ENCODE data around the gene METTL15. TPM values are rescaled to one million over a fixed set of nuclear protein-coding genes. Genes with fewer than 3 reads are reported as not detected.

METTL15 gene
- total RNA-seq, 1 donor from 2014 or later, result 16.2 TPM

DNA sequence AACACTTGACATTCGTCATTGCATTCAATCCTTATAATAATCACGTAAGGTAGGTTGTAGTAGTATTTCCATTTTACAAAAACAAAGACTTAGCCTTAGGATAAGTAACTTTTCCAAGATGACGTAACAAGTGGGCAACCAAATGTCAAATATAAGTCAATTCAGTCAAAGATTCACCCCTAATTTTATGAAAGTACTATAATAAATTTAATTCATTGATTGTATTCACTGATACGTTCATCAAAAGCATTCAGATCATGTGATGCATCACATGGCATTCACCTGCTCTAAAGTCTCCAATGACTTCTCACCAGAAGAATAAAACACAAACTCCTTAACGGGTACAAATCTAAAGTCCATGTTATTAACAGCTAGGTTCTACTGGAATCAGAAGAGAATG, 2.3 kb upstream of the METTL15 start:
- no peak overlapping the region for H3K27ac Mint-ChIP-seq (ENCODE audit: unreplicated experiment)
- peaks cover 50% of the 10 kb centered on the region for H3K4me1 Mint-ChIP-seq
- H3K4me3 Mint-ChIP-seq, result peak overlapping the region; percentile 99
- H3K9me3 Mint-ChIP-seq, result no peaks in the 10 kb centered on the region
- no peaks in the 10 kb centered on the region for H3K27me3 Mint-ChIP-seq (ENCODE audit: low read depth)
- H3K36me3 Mint-ChIP-seq (ENCODE audit: low read depth), result no peaks in the 10 kb centered on the region
- TF ChIP-seq, protein P1, sequence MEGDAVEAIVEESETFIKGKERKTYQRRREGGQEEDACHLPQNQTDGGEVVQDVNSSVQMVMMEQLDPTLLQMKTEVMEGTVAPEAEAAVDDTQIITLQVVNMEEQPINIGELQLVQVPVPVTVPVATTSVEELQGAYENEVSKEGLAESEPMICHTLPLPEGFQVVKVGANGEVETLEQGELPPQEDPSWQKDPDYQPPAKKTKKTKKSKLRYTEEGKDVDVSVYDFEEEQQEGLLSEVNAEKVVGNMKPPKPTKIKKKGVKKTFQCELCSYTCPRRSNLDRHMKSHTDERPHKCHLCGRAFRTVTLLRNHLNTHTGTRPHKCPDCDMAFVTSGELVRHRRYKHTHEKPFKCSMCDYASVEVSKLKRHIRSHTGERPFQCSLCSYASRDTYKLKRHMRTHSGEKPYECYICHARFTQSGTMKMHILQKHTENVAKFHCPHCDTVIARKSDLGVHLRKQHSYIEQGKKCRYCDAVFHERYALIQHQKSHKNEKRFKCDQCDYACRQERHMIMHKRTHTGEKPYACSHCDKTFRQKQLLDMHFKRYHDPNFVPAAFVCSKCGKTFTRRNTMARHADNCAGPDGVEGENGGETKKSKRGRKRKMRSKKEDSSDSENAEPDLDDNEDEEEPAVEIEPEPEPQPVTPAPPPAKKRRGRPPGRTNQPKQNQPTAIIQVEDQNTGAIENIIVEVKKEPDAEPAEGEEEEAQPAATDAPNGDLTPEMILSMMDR (conservative IDR thresholded peaks at IDR 0.05), result no peak
- no peak for DNase-seq (ENCODE audit: low read depth, low spot score)

DNA sequence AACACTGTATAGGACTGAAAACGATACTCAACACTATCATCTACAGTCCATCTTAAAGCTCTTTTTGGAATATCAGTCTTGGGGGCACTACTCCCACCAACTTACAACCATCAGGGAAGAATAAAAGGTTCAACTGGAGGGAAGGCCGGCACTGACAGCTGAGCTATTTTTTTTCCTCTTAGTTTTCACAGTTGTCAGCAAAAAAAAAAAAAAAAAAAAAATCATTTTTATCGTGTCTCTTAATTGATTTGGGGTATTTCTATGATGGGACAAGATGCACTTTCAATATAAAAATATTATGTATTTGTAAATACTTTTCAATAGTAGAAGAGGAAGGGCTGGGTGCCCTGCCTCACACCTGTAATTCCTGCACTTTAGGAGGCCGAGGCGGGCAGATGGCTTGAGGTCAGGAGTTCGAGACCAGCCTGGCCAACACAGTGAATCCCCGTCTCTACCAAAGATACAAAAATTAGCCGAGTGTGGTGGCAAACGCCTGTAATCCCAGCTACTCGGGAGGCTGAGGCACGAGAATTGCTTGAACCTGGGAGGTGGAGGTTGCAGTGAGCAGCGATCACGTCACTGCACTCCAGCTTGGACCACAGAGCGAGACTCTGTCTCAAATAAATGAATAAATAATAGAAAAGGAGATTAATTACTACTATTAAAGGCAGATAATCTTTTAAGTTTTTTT, 1.7 kb upstream of the METTL15 start:
- DNase-seq (ENCODE audit: low read depth, low spot score), result no peak
- Mint-ChIP-seq H3K27ac (ENCODE audit: unreplicated experiment) (no peak overlapping the region), H3K36me3 (ENCODE audit: low read depth) (no peaks in the 10 kb centered on the region), H3K4me1 (peaks cover 55% of the 10 kb centered on the region), H3K27me3 (ENCODE audit: low read depth) (no peaks in the 10 kb centered on the region), H3K4me3 (peak overlapping the region; percentile 99), H3K9me3 (no peaks in the 10 kb centered on the region)
- TF ChIP-seq, protein P1 (conservative IDR thresholded peaks at IDR 0.05), result no peak

DNA sequence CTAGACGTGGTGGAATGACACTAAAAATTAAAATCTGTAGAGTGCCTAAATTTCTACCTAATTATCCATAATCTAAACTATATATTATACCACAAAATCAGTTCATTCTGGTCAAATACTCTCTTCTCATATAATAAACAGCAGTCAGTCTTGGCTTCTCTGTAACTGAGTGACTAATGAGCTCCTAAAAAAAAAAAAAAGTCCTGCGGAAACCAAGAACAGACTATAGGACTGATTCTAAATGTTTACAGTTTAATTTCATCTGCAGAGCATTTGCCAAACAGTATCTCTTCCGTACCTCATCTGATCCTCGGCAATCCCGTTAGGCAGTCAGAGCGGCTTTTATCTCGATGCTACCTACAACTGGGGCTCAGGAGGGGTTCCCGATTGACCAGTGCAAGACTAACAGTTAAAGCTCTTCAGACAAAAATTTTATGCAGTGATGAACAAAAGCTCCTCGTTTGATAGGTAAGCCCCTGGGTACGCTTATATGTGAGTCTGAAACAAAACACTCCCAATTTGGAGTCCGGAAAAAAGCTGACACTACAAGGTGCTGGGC, 918 bp upstream of the METTL15 start:
- Mint-ChIP-seq H3K27ac (ENCODE audit: unreplicated experiment) (peak overlapping the region; percentile 99), H3K4me3 (peak overlapping the region; percentile 99)

DNA sequence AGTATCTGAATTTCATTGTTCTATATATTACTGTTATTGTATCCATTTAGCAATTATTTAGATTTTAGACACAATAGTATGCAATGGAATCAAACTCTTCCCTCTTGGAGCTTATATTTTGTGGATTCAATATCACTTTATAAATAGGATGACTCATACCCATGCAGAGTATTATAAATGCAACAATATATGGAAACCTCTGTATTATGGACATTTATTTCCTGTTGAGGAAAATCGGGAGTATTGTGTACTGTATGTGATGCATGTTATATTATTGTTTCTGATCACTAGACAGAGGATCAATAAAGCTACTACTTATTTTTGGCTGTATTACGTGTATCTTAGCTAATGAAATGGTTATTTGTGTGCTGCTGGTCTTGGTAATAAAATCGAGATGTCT, 770 bp downstream of the METTL15 start:
- Mint-ChIP-seq H3K36me3 (ENCODE audit: low read depth) (peaks cover 2% of the 10 kb centered on the region), H3K9me3 (no peaks in the 10 kb centered on the region), H3K4me1 (peaks cover 64% of the 10 kb centered on the region), H3K4me3 (peak overlapping the region; percentile 99), H3K27me3 (ENCODE audit: low read depth) (no peaks in the 10 kb centered on the region), H3K27ac (ENCODE audit: unreplicated experiment) (no peak overlapping the region)
- TF ChIP-seq, protein P1 (conservative IDR thresholded peaks at IDR 0.05), result no peak
- no peak for DNase-seq (ENCODE audit: low read depth, low spot score)

More for the DNA sequence above, 918 bp upstream of the METTL15 start:
- Mint-ChIP-seq H3K4me1 (peaks cover 63% of the 10 kb centered on the region), H3K36me3 (ENCODE audit: low read depth) (no peaks in the 10 kb centered on the region), H3K27me3 (ENCODE audit: low read depth) (no peaks in the 10 kb centered on the region), H3K9me3 (no peaks in the 10 kb centered on the region)
- TF ChIP-seq, protein P1 (conservative IDR thresholded peaks at IDR 0.05), result no peak
- DNase-seq (ENCODE audit: low read depth, low spot score), result no peak

DNA sequence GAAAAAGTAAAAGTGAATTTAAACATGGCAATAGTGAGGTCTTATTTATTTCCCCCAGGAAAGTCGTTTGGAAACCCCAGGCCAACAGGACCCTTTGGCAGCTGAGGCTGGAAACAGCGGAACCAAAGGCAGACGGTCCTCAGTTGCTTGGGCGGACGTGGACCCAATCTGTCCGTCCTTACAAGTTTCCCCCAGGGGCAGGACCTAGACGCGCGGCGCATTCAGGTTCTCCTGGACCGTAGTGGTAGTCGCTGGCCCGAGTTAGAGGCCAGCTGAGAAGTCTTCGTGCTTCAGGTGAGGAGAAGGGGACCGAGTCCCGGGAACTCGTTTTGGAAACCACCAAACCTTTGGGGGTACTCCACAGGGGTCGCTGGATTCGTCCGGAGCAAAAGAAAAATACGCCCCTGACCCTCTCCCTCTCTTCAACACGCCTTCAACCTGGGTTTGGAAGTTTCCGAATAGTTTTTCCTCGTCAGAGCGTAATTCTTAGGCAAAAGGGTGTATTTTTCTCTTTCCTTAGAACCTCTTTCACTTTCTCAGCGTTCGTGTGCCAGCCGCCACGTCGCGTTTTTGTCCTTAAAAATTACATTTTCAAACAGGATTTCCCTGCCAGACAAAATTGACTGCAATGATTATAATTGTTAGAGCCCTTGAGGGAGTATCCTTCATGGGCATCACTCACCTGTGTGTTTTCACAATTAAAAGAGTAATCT, 2.1 kb downstream of the METTL15 start:
- H3K9me3 Mint-ChIP-seq, result no peaks in the 10 kb centered on the region
- peaks cover 4% of the 10 kb centered on the region for H3K36me3 Mint-ChIP-seq (ENCODE audit: low read depth)
- H3K4me1 Mint-ChIP-seq, result peaks cover 64% of the 10 kb centered on the region
- DNase-seq (ENCODE audit: low read depth, low spot score), result peak; percentile 20
- TF ChIP-seq, protein P1 (conservative IDR thresholded peaks at IDR 0.05), result no peak
- no peaks in the 10 kb centered on the region for H3K27me3 Mint-ChIP-seq (ENCODE audit: low read depth)
- peak overlapping the region; percentile 98 for H3K27ac Mint-ChIP-seq (ENCODE audit: unreplicated experiment)
- peak overlapping the region; percentile 99 for H3K4me3 Mint-ChIP-seq

All from neural crest cell (in vitro differentiated cells).